Measurements from ENCODE around the gene NINJ2.

NINJ2 gene

GRCh38 chr12:569091-569676 is 94.1 kb downstream of the NINJ2 start:
- DNase-seq (ENCODE audit: low spot score) = no peak

GRCh38 chr12:568486-568885 is 94.8 kb downstream of the NINJ2 start:
- DNase-seq (ENCODE audit: low spot score) = no peak

- DNase-seq (ENCODE audit: low spot score) = no peak
Observed at GRCh38 chr12:565589-566105, 97.6 kb downstream of the NINJ2 start.

GRCh38 chr12:565161-565560 is 98.1 kb downstream of the NINJ2 start:
- DNase-seq (ENCODE audit: low spot score) = no peak

GRCh38 chr12:563787-564298 is 99.4 kb downstream of the NINJ2 start:
- no peak for DNase-seq (ENCODE audit: low spot score)

GRCh38 chr12:563250-563781 is 99.9 kb downstream of the NINJ2 start:
- DNase-seq (ENCODE audit: low spot score) = no peak

GRCh38 chr12:562634-563033 is 100.6 kb downstream of the NINJ2 start:
- DNase-seq (ENCODE audit: low spot score) = no peak

GRCh38 chr12:561908-562593 is 101.2 kb downstream of the NINJ2 start:
- no peak for DNase-seq (ENCODE audit: low spot score)

- no peak for DNase-seq (ENCODE audit: low spot score)
Observed at GRCh38 chr12:561391-561705, 101.9 kb downstream of the NINJ2 start.

GRCh38 chr12:560691-561390 is 102.4 kb downstream of the NINJ2 start:
- no peak for DNase-seq (ENCODE audit: low spot score)

GRCh38 chr12:559906-560455 is 103.3 kb downstream of the NINJ2 start:
- DNase-seq (ENCODE audit: low spot score) = no peak

- DNase-seq (ENCODE audit: low spot score) = no peak
Observed at GRCh38 chr12:559208-559905, 103.9 kb downstream of the NINJ2 start.

GRCh38 chr12:558580-558979 is 104.7 kb downstream of the NINJ2 start:
- DNase-seq (ENCODE audit: low spot score) = no peak

GRCh38 chr12:556498-556897 is 106.7 kb downstream of the NINJ2 start:
- no peak for DNase-seq (ENCODE audit: low spot score)

GRCh38 chr12:554001-554285 is 109.3 kb downstream of the NINJ2 start:
- DNase-seq (ENCODE audit: low spot score) = no peak

GRCh38 chr12:553216-554000 is 109.8 kb downstream of the NINJ2 start:
- no peak for DNase-seq (ENCODE audit: low spot score)

GRCh38 chr12:552466-552865 is 110.8 kb downstream of the NINJ2 start:
- no peak for DNase-seq (ENCODE audit: low spot score)

- no peak for DNase-seq (ENCODE audit: low spot score)
Observed at GRCh38 chr12:550473-551260, 112.6 kb downstream of the NINJ2 start.

GRCh38 chr12:549476-550082 is 113.7 kb downstream of the NINJ2 start:
- DNase-seq (ENCODE audit: low spot score) = no peak

- DNase-seq (ENCODE audit: low spot score) = no peak
Observed at GRCh38 chr12:547883-548470, 115.3 kb downstream of the NINJ2 start.
